SK-N-SH treated with all-trans-retinoic acid at 6 μM for 48 hours (cell line): ENCODE data around the gene ACE2.

ENCODE experiments used
- ATAC-seq: fragments of 200-7000 bp; cut with Tn5 transposase; 3 replicates; pipeline ENCODE4 v1.9.1; 2020; ENCODE audit warnings: mild to moderate bottlenecking, moderate library complexity
- ARNTL ChIP-seq: fragments of 450-650 bp; formaldehyde crosslinking; IDR thresholded peaks from 2 replicates; pipeline ENCODE4 v1.5.0; 2020; ENCODE audit warnings: low read depth, mild to moderate bottlenecking, moderate library complexity, borderline replicate concordance
- BACH2 ChIP-seq: fragments of 250-450 bp; sonication (Bioruptor Pico); IDR thresholded peaks from 2 replicates; pipeline ENCODE4 v1.9.0; 2021; ENCODE audit warnings: mild to moderate bottlenecking, borderline replicate concordance
- CREB5 ChIP-seq: fragments of 250-450 bp; sonication (Bioruptor Pico); IDR thresholded peaks from 2 replicates; pipeline ENCODE4 v1.5.1; 2020; ENCODE audit warnings: low read depth, mild to moderate bottlenecking, moderate library complexity
- CSDC2 ChIP-seq: fragments of 250-450 bp; sonication (Bioruptor Pico); IDR thresholded peaks from 2 replicates; pipeline ENCODE4 v1.5.0; 2020; ENCODE audit warnings: mild to moderate bottlenecking, moderate library complexity
- ESRRG ChIP-seq: fragments of 250-450 bp; sonication (Bioruptor Pico); IDR thresholded peaks from 2 replicates; pipeline ENCODE4 v1.6.1; 2021; ENCODE audit warnings: mild to moderate bottlenecking
- GLIS3 ChIP-seq: fragments of 250-450 bp; sonication (Bioruptor Pico); IDR thresholded peaks from 2 replicates; pipeline ENCODE4 v1.5.0; 2020; ENCODE audit warnings: mild to moderate bottlenecking, moderate library complexity
- ISL1 ChIP-seq: fragments of 250-450 bp; sonication (Bioruptor Pico); IDR thresholded peaks from 2 replicates; pipeline ENCODE4 v2.1.2; 2022; ENCODE audit warnings: mild to moderate bottlenecking, moderate library complexity
- OSR1 ChIP-seq: fragments of 250-450 bp; sonication (Bioruptor Pico); IDR thresholded peaks from 2 replicates; pipeline ENCODE4 v1.8.0; 2022; ENCODE audit warnings: moderate library complexity, mild to moderate bottlenecking, inconsistent platforms
- PPARA ChIP-seq: fragments of 250-450 bp; sonication (Bioruptor Pico); IDR thresholded peaks from 2 replicates; pipeline ENCODE4 v1.5.0; 2020; ENCODE audit warnings: mild to moderate bottlenecking, borderline replicate concordance
- RARB ChIP-seq: fragments of 250-450 bp; sonication (Bioruptor Pico); IDR thresholded peaks from 2 replicates; pipeline ENCODE4 v1.8.0; 2021; ENCODE audit warnings: mild to moderate bottlenecking, moderate library complexity
- SNAI2 ChIP-seq: fragments of 250-450 bp; sonication (Bioruptor Pico); IDR thresholded peaks from 2 replicates; pipeline ENCODE4 v1.5.0; 2020; ENCODE audit warnings: mild to moderate bottlenecking, moderate library complexity
- TCF4 ChIP-seq: fragments of 250-450 bp; sonication (Bioruptor Pico); IDR thresholded peaks from 2 replicates; pipeline ENCODE4 v1.8.0; 2021; ENCODE audit warnings: mild to moderate bottlenecking, moderate library complexity, borderline replicate concordance
- TOX ChIP-seq: fragments of 250-450 bp; sonication (Bioruptor Pico); IDR thresholded peaks from 2 replicates; pipeline ENCODE4 v1.8.0; 2021; ENCODE audit warnings: mild to moderate bottlenecking, moderate library complexity, borderline replicate concordance
- TSHZ2 ChIP-seq: fragments of 250-450 bp; sonication (Bioruptor Pico); IDR thresholded peaks from 2 replicates; pipeline ENCODE4 v1.5.0; 2020; ENCODE audit warnings: mild to moderate bottlenecking, moderate library complexity
- ZC3H10 ChIP-seq: fragments of 250-450 bp; sonication (Bioruptor Pico); IDR thresholded peaks from 2 replicates; pipeline ENCODE4 v1.5.1; 2021; ENCODE audit warnings: mild to moderate bottlenecking, moderate library complexity
- ZFP3 ChIP-seq: fragments of 250-450 bp; sonication (Bioruptor Pico); IDR thresholded peaks from 2 replicates; pipeline ENCODE4 v1.5.0; 2020; ENCODE audit warnings: mild to moderate bottlenecking, moderate library complexity
- ZFP30 ChIP-seq: fragments of 450-650 bp; formaldehyde crosslinking; IDR thresholded peaks from 2 replicates; pipeline ENCODE4 v1.5.0; 2022; ENCODE audit warnings: mild to moderate bottlenecking, moderate library complexity
- ZNF565 ChIP-seq: fragments of 450-650 bp; formaldehyde crosslinking; conservative IDR thresholded peaks from 2 replicates; pipeline ENCODE4 v1.5.0; 2020; ENCODE audit warnings: low read depth, mild to moderate bottlenecking, moderate library complexity
- ZNF70 ChIP-seq: fragments of 450-650 bp; formaldehyde crosslinking; IDR thresholded peaks from 2 replicates; pipeline ENCODE4 v1.5.0; 2020; ENCODE audit warnings: mild to moderate bottlenecking, moderate library complexity
- ZNF8 ChIP-seq: fragments of 450-650 bp; formaldehyde crosslinking; IDR thresholded peaks from 2 replicates; pipeline ENCODE4 v1.5.0; 2020; ENCODE audit warnings: mild to moderate bottlenecking, moderate library complexity
- TF ChIP-seq, protein P1 (sequence below): fragments of 250-450 bp; sonication (Bioruptor Pico); IDR thresholded peaks from 2 replicates; pipeline ENCODE4 v1.5.1; 2021; ENCODE audit warnings: mild to moderate bottlenecking, moderate library complexity
- TF ChIP-seq, protein P2 (sequence below): fragments of 250-450 bp; sonication (Bioruptor Pico); IDR thresholded peaks from 2 replicates; pipeline ENCODE4 v1.8.0; 2020; ENCODE audit warnings: mild to moderate bottlenecking, moderate library complexity, borderline replicate concordance

ACE2 gene

DNA sequence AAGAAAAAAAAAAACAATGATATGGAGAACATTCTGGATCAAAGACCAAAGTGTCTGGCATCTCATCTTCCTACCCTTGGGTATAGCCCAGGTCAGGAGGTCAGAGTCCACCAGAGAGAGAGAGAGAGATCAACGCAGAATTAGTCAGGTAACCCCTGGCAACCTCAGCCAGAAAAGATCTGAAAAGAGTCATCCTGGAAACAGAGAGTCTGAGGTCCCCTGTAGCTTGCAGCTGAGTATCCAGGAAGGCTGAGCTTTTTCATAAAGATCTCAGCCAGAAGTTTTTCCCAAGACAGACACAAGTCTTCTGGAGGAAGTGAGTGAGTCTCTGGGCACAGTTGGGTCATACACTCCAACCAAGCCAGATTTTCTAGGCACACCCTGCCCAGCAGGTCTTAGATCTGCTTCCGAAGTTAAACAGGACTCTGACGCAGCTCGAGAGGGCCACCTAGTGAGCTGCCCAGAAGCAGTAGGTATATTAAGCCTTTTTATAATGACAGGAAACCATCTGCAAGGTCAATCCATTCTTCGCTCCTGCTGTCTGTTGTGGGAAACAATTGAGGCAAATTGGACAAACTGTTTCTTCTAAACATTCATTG lies 35.7 kb downstream of the ACE2 start:
- peak; percentile 97 for ATAC-seq
- TF ChIP-seq, protein P1, sequence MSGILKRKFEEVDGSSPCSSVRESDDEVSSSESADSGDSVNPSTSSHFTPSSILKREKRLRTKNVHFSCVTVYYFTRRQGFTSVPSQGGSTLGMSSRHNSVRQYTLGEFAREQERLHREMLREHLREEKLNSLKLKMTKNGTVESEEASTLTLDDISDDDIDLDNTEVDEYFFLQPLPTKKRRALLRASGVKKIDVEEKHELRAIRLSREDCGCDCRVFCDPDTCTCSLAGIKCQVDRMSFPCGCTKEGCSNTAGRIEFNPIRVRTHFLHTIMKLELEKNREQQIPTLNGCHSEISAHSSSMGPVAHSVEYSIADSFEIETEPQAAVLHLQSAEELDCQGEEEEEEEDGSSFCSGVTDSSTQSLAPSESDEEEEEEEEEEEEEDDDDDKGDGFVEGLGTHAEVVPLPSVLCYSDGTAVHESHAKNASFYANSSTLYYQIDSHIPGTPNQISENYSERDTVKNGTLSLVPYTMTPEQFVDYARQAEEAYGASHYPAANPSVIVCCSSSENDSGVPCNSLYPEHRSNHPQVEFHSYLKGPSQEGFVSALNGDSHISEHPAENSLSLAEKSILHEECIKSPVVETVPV (CRISPR knock-in tag): no peak
- TF ChIP-seq CREB5 (CRISPR knock-in tag) (no peak), TOX (no peak), ZFP30 (CRISPR knock-in tag) (no peak), ARNTL (no peak), OSR1 (CRISPR knock-in tag) (no peak), ISL1 (CRISPR knock-in tag) (no peak), TCF4 (CRISPR knock-in tag) (no peak), CSDC2 (no peak), BACH2 (CRISPR knock-in tag) (no peak), ZFP3 (CRISPR knock-in tag) (no peak), ZNF70 (no peak)
- TF ChIP-seq, protein P2, sequence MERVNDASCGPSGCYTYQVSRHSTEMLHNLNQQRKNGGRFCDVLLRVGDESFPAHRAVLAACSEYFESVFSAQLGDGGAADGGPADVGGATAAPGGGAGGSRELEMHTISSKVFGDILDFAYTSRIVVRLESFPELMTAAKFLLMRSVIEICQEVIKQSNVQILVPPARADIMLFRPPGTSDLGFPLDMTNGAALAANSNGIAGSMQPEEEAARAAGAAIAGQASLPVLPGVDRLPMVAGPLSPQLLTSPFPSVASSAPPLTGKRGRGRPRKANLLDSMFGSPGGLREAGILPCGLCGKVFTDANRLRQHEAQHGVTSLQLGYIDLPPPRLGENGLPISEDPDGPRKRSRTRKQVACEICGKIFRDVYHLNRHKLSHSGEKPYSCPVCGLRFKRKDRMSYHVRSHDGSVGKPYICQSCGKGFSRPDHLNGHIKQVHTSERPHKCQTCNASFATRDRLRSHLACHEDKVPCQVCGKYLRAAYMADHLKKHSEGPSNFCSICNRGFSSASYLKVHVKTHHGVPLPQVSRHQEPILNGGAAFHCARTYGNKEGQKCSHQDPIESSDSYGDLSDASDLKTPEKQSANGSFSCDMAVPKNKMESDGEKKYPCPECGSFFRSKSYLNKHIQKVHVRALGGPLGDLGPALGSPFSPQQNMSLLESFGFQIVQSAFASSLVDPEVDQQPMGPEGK: no peak

DNA sequence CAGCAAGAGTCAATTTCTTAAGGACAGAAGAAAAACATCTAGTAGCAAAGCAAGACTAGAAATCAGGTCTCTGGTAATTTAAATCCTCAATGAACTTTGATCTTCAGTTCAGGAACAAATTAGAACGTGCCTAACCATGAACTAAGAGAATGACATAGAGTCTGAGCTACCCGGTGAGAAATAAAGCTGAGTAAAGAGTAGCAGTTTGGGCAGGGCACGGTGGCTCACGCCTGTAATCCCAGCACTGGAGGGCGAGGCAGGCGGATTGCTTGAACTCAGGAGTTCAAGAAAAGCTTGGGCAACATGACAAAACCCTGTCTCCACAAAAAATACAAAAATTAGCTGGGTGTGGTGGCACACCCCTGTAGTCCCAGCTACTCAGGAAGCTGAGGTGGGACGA lies 37.7 kb downstream of the ACE2 start:
- no peak for TF ChIP-seq ZNF70
- TF ChIP-seq ZC3H10: no peak
- TF ChIP-seq GLIS3 (CRISPR knock-in tag): no peak
- no peak for ATAC-seq

DNA sequence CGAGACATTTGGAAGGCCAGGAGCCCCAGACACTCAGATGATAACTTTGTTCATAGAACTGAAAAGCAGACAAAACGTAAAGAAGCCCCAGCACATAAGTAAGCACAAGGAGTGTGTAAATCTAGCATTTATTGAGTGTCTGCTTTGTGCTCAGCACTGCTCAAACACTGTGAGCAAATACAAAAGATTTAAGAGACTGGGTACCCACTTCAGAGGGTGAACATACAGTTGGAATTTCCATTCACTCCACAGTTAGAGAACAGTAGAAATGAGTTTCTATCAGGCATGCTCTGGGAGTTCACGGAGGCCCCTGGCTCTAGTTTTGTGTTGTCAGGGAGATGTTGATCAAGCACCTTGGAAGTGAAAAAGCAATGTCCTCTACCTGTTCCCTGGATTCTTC lies 39.8 kb downstream of the ACE2 start:
- TF ChIP-seq CREB5 (CRISPR knock-in tag): no peak
- TF ChIP-seq, protein P1 (CRISPR knock-in tag): no peak
- ATAC-seq: no peak

GRCh38 chrX:15559227-15559626 lies 41.5 kb downstream of the ACE2 start:
- TF ChIP-seq GLIS3 (CRISPR knock-in tag) (no peak), ISL1 (CRISPR knock-in tag) (no peak), ZNF8 (CRISPR knock-in tag) (no peak), ESRRG (CRISPR knock-in tag) (no peak), CSDC2 (no peak), TSHZ2 (no peak), SNAI2 (no peak), PPARA (CRISPR knock-in tag) (no peak), ZNF70 (no peak), ZFP3 (CRISPR knock-in tag) (no peak), ZNF565 (CRISPR knock-in tag) (no peak), TOX (no peak), TCF4 (CRISPR knock-in tag) (no peak), RARB (no peak)
- TF ChIP-seq, protein P2: no peak
- TF ChIP-seq, protein P1 (CRISPR knock-in tag): no peak
- ATAC-seq: no peak
